K562 (cell line): Measurements from ENCODE around the gene THEM5.

Source experiments
- DEAF1 ChIP-seq: fragments of 450-650 bp; formaldehyde crosslinking; IDR thresholded peaks from 2 replicates; pipeline ENCODE4 v1.4.0; 2020; ENCODE audit warnings: mild to moderate bottlenecking, moderate library complexity
- POLR2AphosphoS5 ChIP-seq: IDR thresholded peaks from 2 replicates; pipeline ENCODE4 v1.6.1; 2011; ENCODE audit warnings: mild to moderate bottlenecking, low read depth, low read length, moderate library complexity; ENCODE audit not compliant: control insufficient read depth, insufficient read depth
- SMC3 ChIP-seq: conservative IDR thresholded peaks from 2 replicates; pipeline ENCODE4 v1.6.1; 2011; ENCODE audit warnings: low read depth, low read length, improper control_type of control experiment; ENCODE audit not compliant: insufficient read depth
- THRA ChIP-seq: fragments of 450-650 bp; IDR thresholded peaks from 2 replicates; pipeline ENCODE4 v1.6.1; 2017; ENCODE audit warnings: mild to moderate bottlenecking, moderate library complexity

- no peak for TF ChIP-seq SMC3
- no peak for TF ChIP-seq POLR2AphosphoS5
- no peak for TF ChIP-seq DEAF1 (CRISPR knock-in tag)
- TF ChIP-seq THRA, result no peak
Observed at GRCh38 chr1:151803915-151804314, 49.6 kb downstream of the THEM5 start.
